22Rv1 (cell line): ENCODE results near the gene ZNF35.
"Not testable (repeated sequence)": the region's sequence is repeated elsewhere in the genome, so short reads cannot be mapped to it uniquely, and the experiment has no call there.

Experiments
- ZFX ChIP-seq: fragments of 450-650 bp; IDR thresholded peaks from 2 replicates; pipeline ENCODE4 v1.6.1; 2017; ENCODE audit warnings: antibody characterized with exemption, borderline replicate concordance
- TF ChIP-seq, protein P1 (sequence below): fragments of 450-650 bp; IDR thresholded peaks from 2 replicates; pipeline ENCODE4 v1.5.1; 2017; ENCODE audit warnings: mild to moderate bottlenecking

DNA sequence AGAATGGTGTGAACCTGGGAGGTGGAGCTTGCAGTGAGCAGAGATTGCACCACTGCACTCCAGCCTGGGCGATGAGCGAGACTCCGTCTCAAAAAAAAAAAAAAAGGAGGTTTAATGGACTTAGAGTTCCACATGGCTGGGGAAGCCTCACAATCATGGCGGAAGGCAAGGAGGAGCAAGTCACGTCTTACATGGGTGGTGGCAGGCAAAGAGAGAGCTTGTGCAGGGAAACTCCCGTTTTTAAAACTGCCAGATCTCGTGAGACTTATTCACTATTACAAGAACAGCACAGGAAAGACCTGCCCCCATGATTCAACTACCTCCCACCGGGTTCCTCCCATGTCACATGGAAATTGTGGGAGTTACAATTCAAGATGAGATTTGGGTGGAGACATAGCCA is 24.9 kb downstream of the ZNF35 start:
- TF ChIP-seq, protein P1, sequence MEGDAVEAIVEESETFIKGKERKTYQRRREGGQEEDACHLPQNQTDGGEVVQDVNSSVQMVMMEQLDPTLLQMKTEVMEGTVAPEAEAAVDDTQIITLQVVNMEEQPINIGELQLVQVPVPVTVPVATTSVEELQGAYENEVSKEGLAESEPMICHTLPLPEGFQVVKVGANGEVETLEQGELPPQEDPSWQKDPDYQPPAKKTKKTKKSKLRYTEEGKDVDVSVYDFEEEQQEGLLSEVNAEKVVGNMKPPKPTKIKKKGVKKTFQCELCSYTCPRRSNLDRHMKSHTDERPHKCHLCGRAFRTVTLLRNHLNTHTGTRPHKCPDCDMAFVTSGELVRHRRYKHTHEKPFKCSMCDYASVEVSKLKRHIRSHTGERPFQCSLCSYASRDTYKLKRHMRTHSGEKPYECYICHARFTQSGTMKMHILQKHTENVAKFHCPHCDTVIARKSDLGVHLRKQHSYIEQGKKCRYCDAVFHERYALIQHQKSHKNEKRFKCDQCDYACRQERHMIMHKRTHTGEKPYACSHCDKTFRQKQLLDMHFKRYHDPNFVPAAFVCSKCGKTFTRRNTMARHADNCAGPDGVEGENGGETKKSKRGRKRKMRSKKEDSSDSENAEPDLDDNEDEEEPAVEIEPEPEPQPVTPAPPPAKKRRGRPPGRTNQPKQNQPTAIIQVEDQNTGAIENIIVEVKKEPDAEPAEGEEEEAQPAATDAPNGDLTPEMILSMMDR = not testable (repeated sequence)
- TF ChIP-seq ZFX = not testable (repeated sequence)
